ENCODE measurements around the gene DUSP2. TPM values are rescaled to one million over a fixed set of nuclear protein-coding genes. Genes with fewer than 3 reads are reported as not detected.

DUSP2 gene, protein sequence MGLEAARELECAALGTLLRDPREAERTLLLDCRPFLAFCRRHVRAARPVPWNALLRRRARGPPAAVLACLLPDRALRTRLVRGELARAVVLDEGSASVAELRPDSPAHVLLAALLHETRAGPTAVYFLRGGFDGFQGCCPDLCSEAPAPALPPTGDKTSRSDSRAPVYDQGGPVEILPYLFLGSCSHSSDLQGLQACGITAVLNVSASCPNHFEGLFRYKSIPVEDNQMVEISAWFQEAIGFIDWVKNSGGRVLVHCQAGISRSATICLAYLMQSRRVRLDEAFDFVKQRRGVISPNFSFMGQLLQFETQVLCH
- total RNA-seq = 0.86 and 2.3 TPM in 2 replicates

DNA sequence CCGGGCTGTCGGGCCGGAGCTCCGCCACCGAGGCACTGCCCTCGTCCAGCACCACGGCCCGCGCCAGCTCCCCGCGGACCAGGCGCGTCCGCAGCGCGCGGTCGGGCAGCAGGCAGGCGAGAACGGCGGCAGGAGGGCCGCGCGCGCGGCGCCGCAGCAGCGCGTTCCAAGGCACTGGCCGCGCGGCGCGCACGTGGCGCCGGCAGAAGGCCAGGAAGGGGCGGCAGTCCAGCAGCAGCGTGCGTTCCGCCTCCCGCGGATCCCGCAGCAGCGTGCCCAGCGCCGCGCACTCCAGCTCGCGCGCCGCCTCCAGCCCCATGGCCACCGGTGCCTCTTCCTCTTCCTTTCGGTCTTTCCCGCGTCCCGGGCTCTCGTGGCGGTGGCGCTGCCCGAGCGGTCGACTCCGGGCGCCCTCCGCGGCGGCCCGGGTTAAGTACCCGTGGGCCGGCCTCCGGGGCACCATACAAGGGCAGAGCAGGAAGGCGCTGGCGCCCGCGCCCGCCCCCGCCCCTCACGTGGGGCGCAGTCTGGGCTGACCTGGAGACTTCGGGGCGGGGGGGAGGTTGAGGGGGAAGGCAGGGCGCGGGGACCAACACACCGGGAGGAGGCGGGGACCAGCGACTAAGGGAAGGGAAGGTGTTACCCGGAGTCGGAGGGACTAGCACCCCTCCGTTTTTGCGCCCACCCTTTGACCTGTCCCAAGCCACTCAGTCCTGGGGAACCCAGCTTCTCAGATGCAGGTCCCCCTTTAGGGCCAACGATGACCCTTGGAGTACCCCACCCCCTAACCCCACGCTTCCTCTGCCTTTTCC is at the start of gene DUSP2:
DUSP2 (minus strand) TSS at position 405 of the 812 bp plus-strand sequence; CDS start at position 319, 86 bp downstream.
- TF ChIP-seq, protein P1, sequence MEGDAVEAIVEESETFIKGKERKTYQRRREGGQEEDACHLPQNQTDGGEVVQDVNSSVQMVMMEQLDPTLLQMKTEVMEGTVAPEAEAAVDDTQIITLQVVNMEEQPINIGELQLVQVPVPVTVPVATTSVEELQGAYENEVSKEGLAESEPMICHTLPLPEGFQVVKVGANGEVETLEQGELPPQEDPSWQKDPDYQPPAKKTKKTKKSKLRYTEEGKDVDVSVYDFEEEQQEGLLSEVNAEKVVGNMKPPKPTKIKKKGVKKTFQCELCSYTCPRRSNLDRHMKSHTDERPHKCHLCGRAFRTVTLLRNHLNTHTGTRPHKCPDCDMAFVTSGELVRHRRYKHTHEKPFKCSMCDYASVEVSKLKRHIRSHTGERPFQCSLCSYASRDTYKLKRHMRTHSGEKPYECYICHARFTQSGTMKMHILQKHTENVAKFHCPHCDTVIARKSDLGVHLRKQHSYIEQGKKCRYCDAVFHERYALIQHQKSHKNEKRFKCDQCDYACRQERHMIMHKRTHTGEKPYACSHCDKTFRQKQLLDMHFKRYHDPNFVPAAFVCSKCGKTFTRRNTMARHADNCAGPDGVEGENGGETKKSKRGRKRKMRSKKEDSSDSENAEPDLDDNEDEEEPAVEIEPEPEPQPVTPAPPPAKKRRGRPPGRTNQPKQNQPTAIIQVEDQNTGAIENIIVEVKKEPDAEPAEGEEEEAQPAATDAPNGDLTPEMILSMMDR (IDR thresholded peaks at IDR 0.05; ENCODE audit: insufficient read depth, low read depth, low read length) = no peak
- DNase-seq (ENCODE audit: low read depth) = peak; percentile 40
- H3K4me3 ChIP-seq (ENCODE audit: low read depth, low read length) = peak within 1 kb of the TSS; percentile 51

DNA sequence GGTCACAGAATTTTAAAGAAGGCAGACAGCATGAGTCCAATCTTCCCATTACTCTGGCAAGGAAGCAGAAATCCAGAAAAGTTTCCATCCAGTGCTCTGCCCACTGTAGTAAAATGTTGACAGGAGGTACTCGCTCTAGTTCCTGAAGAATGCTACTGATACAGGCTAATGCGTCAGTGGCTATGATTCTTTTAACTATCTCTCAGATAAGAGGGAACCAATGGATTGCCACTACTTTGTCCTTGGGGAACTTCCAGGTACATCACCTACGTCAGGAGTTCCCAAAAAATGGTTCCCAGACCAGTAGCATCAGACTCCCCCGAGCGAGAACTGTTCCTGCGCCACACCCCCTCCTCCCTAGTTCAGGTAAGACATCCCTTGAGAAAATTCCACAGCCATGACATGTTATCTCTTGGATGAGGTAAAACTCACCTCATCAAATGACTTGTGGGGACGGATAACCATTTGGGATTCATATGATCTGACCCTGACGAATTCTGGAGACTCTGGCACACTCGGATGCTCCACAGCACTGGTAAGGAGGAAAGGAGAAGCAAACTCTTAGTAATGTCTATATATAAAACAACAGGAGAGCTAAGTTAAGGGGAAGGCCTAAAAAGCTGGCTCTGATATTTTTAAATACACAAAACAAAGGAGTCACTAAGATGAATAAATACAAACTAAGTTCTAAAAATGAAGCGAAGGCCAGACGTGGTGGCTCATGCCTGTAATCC is 46.9 kb upstream of the DUSP2 start:
- TF ChIP-seq, protein P1 (IDR thresholded peaks at IDR 0.05; ENCODE audit: insufficient read depth, low read depth, low read length) = no peak
- no peak for DNase-seq (ENCODE audit: low read depth)
- no peak overlapping the region for H3K4me3 ChIP-seq (ENCODE audit: low read depth, low read length)

DNA sequence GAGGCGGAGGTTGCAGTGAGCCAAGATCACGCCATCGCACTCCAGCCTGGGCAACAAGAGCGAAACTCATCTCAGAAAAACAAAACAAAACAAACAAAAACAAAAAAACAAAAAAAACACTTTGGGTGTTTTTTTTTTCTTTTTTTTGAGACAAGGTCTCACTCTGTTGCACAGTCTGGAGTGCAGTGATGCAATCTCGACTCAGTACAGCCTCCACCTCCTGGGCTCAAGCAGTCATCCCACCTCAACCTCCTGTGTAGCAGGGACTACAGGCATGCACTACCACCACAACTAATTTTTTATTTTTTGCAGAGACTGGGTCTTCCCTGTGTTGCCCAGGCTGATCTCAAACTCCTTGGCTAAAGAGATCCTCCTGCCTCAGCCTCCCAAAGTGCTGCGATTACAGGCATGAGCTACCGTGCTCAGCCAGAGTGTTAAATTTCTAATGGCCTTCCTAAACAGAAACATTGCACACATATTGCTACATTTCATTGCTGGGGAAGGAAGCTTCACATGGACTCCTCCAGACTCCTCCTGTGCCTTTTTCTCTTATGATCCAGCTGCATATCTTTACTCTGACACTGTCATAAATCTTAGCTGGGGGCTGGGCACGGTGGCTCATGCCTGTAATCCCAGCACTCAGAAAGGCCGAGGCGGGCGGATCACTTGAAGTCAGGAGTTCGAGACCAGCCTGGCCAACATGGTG is 43.7 kb upstream of the DUSP2 start:
- H3K4me3 ChIP-seq (ENCODE audit: low read depth, low read length) = no peak overlapping the region
- peak; percentile 66 for DNase-seq (ENCODE audit: low read depth)
- TF ChIP-seq, protein P1 (IDR thresholded peaks at IDR 0.05; ENCODE audit: insufficient read depth, low read depth, low read length) = no peak

DNA sequence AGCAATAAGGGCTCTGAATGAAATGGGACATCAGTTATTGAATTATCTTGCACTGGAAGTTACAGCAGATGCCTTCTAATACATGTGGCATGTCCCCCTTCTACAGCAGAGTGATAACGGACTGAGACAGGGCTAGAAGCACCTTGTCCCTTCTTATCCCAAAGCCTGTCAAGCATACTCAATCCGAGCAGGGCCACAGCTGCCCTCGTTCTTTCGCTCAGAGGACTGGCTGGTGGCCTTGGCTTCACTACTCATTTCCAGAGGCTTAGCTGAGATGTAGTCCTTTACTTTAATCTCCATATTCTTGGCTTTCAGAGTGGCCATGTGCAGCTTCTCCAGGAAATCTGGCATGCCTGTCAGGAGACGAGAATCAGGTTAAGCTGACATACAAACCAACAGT is 41.3 kb upstream of the DUSP2 start:
- no peak overlapping the region for H3K4me3 ChIP-seq (ENCODE audit: low read depth, low read length)
- DNase-seq (ENCODE audit: low read depth) = no peak
- TF ChIP-seq, protein P1 (IDR thresholded peaks at IDR 0.05; ENCODE audit: insufficient read depth, low read depth, low read length) = no peak

DNA sequence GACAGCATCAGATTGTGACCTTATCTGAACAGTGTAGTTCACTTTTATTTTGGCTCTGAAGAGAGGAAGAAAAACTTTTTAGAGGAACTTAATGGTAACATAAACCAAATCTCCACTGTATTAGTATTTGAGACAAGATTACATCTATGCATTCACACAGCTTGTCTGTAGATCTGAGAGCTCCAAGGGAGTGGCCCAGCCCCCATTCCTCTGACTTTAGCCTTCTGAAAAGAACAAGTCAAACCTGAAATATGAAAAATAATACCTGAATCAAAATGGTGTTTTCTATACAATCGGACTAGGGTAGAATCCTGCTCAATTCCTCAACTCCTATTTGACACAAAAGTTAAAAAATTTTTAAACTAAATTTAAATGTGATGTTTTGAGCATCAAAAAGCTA is 40.3 kb upstream of the DUSP2 start:
- no peak overlapping the region for H3K4me3 ChIP-seq (ENCODE audit: low read depth, low read length)
- DNase-seq (ENCODE audit: low read depth) = no peak
- TF ChIP-seq, protein P1 (IDR thresholded peaks at IDR 0.05; ENCODE audit: insufficient read depth, low read depth, low read length) = no peak

DNA sequence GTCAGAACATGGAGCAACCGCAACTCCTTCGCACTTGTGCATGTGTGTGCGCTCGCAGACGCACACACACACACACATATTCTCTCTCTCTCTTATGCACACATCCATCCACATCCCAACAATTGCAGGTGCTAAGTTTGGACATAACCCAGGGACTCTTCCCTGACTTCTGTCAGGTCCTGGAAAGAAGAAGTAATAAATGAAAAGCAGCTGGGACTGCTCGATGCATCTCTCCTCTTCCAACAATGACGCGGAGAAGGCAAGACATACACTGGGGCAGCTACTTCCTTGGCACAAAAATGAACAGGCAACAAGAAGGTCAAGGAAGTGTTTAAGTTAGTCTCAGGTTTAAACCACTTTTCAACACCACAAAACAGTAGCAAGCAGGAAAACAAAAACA is 39.7 kb upstream of the DUSP2 start:
- TF ChIP-seq, protein P1 (IDR thresholded peaks at IDR 0.05; ENCODE audit: insufficient read depth, low read depth, low read length) = no peak
- no peak for DNase-seq (ENCODE audit: low read depth)
- H3K4me3 ChIP-seq (ENCODE audit: low read depth, low read length) = no peak overlapping the region

All from fibroblast of villous mesenchyme (primary cell).